ENCODE measurements around the gene JADE2.

GRCh38 chr5:134519989-134520388, 5.5 kb upstream of the JADE2 start:
- TF ChIP-seq, protein P1, sequence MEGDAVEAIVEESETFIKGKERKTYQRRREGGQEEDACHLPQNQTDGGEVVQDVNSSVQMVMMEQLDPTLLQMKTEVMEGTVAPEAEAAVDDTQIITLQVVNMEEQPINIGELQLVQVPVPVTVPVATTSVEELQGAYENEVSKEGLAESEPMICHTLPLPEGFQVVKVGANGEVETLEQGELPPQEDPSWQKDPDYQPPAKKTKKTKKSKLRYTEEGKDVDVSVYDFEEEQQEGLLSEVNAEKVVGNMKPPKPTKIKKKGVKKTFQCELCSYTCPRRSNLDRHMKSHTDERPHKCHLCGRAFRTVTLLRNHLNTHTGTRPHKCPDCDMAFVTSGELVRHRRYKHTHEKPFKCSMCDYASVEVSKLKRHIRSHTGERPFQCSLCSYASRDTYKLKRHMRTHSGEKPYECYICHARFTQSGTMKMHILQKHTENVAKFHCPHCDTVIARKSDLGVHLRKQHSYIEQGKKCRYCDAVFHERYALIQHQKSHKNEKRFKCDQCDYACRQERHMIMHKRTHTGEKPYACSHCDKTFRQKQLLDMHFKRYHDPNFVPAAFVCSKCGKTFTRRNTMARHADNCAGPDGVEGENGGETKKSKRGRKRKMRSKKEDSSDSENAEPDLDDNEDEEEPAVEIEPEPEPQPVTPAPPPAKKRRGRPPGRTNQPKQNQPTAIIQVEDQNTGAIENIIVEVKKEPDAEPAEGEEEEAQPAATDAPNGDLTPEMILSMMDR (conservative IDR thresholded peaks at IDR 0.05) = no peak
- no peak for TF ChIP-seq ZFX (IDR thresholded peaks at IDR 0.05)

Measured in C4-2B (cell line).